ENCODE data around the gene DLGAP3.

The DLGAP3 gene

GRCh38 chr1:34904236-34905097, 25.0 kb downstream of the DLGAP3 start:
- DNase-seq (ENCODE audit: low read depth in 1 of 2, low spot score in 1 of 2): no peak

- no peak for DNase-seq (ENCODE audit: low read depth in 1 of 2, low spot score in 1 of 2)
These were observed 27.5 kb downstream of the DLGAP3 start for GRCh38 chr1:34901919-34902318.

- no peak for DNase-seq (ENCODE audit: low read depth in 1 of 2, low spot score in 1 of 2)
These were observed 28.5 kb downstream of the DLGAP3 start for GRCh38 chr1:34900775-34901502.

GRCh38 chr1:34899906-34900305, 29.5 kb downstream of the DLGAP3 start:
- DNase-seq (ENCODE audit: low read depth in 1 of 2, low spot score in 1 of 2): no peak

GRCh38 chr1:34899471-34899870, 30.0 kb downstream of the DLGAP3 start:
- no peak for DNase-seq (ENCODE audit: low read depth in 1 of 2, low spot score in 1 of 2)

- DNase-seq (ENCODE audit: low read depth in 1 of 2, low spot score in 1 of 2): no peak
These were observed 31.1 kb downstream of the DLGAP3 start for GRCh38 chr1:34898330-34898761.

- DNase-seq (ENCODE audit: low read depth in 1 of 2, low spot score in 1 of 2): no peak
These were observed 32.8 kb downstream of the DLGAP3 start for GRCh38 chr1:34896612-34897011.

- no peak for DNase-seq (ENCODE audit: low read depth in 1 of 2, low spot score in 1 of 2)
These were observed 39.7 kb downstream of the DLGAP3 start for GRCh38 chr1:34889705-34890104.

GRCh38 chr1:34887593-34887992, 41.9 kb downstream of the DLGAP3 start:
- DNase-seq (ENCODE audit: low read depth in 1 of 2, low spot score in 1 of 2): no peak

- DNase-seq (ENCODE audit: low read depth in 1 of 2, low spot score in 1 of 2): peak in 1 of 2 donors; percentile 40
These were observed 43.8 kb downstream of the DLGAP3 start for GRCh38 chr1:34885405-34886247.

GRCh38 chr1:34884961-34885360, 44.5 kb downstream of the DLGAP3 start:
- no peak for DNase-seq (ENCODE audit: low read depth in 1 of 2, low spot score in 1 of 2)

GRCh38 chr1:34884536-34884935, 44.9 kb downstream of the DLGAP3 start:
- DNase-seq (ENCODE audit: low read depth in 1 of 2, low spot score in 1 of 2): no peak

GRCh38 chr1:34879230-34879629, 50.2 kb downstream of the DLGAP3 start:
- DNase-seq (ENCODE audit: low read depth in 1 of 2, low spot score in 1 of 2): no peak

- no peak for DNase-seq (ENCODE audit: low read depth in 1 of 2, low spot score in 1 of 2)
These were observed 53.0 kb downstream of the DLGAP3 start for GRCh38 chr1:34876406-34876805.

GRCh38 chr1:34874296-34874952, 55.0 kb downstream of the DLGAP3 start:
- no peak for DNase-seq (ENCODE audit: low read depth in 1 of 2, low spot score in 1 of 2)

- DNase-seq (ENCODE audit: low read depth in 1 of 2, low spot score in 1 of 2): no peak
These were observed 57.3 kb downstream of the DLGAP3 start for GRCh38 chr1:34872133-34872503.

GRCh38 chr1:34871443-34872132, 57.9 kb downstream of the DLGAP3 start:
- DNase-seq (ENCODE audit: low read depth in 1 of 2, low spot score in 1 of 2): no peak

GRCh38 chr1:34870395-34870794, 59.1 kb downstream of the DLGAP3 start:
- no peak for DNase-seq (ENCODE audit: low read depth in 1 of 2, low spot score in 1 of 2)

- no peak for DNase-seq (ENCODE audit: low read depth in 1 of 2, low spot score in 1 of 2)
These were observed 59.7 kb downstream of the DLGAP3 start for GRCh38 chr1:34869760-34870159.

All from stimulated activated CD4-positive, alpha-beta T cell treated with anti-CD3 and anti-CD28 coated beads, Interleukin-15, amount 100 ng/mL, for 1 hour (primary cell).